GM19395 (cell line): ENCODE results near the gene ULK1.
"Not testable (repeated sequence)": the region's sequence is repeated elsewhere in the genome, so short reads cannot be mapped to it uniquely, and the experiment has no call there.

Experiments
- ATAC-seq: cut with Tn5 transposase; IDR thresholded peaks from one replicate; pipeline ENCODE4 v1.9.1; 2021; ENCODE audit warnings: mild to moderate bottlenecking, moderate library complexity; ENCODE audit not compliant: unreplicated experiment

Gene ULK1

DNA sequence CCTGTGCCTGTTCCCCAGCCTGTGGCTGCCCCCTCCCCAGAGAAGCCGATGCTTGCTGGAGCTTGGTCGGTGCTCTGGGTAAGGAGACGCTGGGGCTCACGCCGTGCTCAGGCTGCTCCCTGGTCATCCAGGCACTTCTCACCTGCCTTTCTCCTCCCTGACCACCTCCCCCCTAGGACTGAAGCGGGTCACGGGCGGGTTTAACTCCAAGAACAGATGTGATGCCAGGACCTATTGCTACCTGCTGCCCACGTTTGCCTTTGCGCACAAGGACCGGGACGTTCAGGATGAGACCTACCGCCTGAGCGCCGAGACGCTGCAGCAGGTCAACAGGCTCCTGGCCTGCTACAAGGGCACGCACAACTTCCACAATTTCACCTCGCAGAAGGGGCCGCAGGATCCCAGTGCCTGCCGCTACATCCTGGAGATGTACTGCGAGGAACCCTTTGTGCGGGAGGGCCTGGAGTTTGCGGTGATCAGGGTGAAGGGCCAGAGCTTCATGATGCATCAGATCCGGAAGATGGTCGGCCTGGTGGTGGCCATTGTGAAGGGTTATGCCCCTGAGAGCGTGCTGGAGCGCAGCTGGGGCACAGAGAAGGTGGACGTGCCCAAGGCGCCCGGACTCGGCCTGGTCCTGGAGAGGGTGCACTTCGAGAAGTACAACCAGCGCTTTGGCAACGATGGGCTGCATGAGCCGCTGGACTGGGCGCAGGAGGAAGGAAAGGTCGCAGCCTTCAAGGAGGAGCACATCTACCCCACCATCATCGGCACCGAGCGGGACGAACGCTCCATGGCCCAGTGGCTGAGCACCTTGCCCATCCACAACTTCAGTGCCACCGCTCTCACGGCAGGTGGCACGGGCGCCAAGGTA, 46.9 kb downstream of the ULK1 start:
- ATAC-seq, result no peak

DNA sequence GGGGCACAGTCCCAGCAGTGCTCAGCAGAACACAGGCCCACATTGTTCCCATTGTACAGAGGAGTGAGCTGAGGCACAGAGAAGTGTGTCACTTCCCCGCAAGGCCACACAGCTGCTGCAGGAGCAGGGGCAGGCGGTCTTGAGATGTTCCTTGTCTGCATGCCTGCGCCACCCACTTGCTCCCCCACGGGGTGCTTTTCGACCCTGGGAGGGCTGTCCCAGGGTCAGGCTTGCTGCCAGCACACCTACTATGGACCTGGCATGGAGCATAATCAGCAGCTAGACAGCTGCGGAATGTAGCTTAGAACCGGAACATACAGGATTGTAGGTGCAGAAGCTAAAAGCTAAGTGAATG, 47.5 kb downstream of the ULK1 start:
- ATAC-seq, result no peak

DNA sequence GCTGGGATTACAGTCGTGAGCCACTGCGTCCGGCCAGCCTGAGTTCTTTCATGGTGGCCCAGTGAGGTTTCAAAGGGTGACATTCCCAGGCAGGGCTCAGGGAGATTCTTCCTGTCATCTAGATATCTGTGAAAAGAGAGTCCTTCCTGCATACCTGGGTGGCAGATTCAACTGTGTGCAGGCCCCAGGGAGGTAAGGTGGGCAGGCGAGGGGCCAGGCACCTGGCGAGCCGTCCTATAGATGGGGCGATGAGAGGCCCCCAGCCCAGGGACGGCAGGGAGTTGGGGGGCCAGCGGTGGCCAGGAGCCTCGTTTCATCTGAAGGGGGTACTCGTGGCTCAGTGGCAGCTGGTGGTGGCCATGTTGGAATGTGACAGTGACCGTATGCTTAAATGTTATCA, 48.2 kb downstream of the ULK1 start:
- ATAC-seq, result no peak

DNA sequence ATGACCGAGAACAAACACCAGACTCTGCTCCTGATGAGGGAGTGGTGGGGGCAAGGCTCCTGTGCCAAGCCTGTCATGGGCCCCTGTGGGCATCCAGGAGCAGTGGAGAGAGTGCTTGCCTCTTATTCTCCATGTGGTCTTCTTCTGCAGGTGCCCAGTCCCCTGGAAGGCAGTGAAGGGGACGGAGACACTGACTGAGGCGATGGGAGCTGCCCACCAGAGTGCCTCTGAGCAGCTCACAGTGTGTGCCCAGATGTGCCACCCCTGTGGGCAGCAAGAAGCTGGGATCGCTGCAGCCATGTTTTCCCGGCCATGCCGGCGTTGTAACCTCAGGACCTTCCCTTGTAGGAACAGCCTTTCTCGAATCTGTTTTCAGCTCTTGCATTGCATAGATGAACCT, 49.0 kb downstream of the ULK1 start:
- ATAC-seq, result no peak

DNA sequence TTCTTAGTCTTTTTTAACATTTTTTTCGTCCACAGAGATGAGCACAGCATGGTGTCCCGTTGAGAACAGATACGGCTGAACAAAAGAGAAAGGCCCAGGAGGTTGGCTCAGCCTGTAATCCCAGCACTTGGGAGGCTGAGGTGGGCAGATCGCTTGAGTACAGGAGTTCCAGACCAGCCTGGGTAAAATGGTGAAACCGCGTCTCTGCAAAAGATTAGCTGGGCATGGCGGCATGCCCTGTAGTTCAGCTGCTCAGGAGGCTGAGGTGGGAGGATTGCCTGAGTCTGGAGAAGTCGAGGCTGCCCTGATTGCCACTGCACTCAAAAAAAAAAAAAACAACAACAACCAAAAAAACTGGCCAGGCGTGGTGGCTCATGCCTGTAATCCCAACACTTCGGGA, 49.5 kb downstream of the ULK1 start:
- ATAC-seq, result no peak

DNA sequence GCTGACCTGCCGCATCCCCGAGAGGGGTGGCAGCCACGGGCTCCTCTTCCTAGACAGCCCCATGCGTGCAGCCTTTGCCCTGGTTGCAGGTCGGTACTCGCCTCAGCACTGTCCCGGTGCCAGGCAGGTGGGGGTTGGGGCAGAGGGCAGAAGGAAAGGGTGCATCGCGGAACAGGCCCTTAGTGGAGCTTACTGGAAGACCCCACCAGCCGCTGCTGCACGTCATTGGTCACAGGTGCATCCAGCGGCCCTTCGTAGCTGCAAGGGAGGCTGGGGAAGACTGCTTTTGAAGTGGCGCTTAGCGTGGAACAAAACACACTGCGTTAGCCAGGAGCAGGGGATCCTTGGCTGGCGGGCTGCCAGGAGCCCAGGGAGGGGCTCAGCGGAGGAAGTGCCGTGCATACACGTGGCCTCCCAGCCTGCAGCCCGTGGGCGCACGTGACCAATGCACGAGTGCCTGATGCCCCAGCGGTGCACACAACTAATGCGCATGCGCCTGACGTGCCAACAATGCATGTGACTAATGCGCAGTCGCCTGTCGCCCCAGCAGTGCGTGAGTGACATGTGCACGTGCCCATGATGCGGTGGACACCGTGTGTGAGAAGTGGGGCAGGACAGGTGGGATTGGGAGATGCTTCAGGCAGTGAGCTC, 50.3 kb downstream of the ULK1 start:
- no peak for ATAC-seq

DNA sequence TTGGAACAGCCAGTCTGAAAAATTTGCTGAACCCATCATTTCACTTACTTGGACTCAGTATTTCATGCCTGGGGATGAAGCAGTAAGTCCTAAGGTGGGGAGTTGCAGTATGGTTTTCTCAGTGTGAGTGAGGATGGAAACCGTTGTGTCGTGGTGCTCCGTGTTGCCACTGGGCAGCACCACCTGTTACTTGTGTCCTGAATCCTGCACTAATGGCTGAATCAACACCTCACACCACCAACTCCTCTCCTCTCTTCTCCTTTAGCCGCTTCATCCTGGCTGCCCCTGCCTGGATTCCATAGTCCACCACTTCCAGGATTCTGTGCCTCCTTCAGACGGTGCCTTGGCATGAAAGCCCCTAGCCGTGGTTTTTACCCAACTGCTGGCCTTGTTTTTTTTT, 52.3 kb downstream of the ULK1 start:
- ATAC-seq, result no peak

DNA sequence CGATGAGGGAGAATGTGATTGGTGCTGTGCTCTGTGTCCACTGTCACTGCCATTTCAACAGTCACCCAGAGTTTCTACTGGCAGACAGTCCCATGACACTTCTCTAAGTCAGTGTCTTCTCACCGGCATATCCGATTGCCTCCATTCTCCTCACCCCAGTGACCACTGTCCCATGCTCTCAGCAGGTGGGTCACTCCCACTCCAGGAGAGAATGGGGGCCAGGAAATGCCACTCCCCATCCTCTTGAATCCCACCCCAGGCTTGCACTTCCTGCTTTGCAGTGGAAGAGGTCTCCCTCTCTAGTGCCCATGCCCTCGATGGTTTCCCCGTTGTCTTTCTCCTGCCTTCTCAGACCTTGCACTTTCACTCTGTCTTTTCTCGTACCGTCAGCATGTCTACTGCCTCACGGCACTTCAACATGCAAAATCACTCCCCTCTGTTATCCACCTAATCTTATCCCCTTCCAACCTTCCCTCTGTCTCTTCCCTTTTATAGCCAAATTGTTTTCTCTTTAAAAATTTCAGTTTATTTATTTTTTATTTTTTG, 53.1 kb downstream of the ULK1 start:
- no peak for ATAC-seq

DNA sequence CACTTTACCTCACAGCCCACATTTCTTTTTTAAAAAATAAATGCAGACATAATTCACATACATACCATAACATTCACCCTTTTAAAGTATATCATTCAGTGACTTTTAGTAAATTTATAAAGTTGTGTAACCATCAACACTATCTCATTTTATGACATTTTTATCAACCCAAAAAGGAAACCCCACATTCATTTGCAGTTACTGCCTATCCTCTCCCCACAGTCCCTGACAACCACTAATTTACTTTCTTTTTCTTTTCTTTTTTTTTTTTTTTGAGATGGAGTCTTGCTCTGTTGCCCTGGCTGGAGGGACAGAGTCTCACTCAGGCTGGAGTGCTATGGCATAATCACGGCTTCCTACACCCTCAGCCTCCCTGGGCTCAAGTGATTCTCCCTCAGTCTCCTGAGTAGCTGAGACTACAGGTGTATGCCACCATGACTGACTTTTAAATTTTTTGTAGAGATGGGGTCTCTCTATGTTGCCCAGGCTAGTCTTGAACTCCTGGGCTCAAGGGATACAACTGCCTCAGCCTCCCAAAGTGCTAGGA, 53.8 kb downstream of the ULK1 start:
- ATAC-seq, result no peak

DNA sequence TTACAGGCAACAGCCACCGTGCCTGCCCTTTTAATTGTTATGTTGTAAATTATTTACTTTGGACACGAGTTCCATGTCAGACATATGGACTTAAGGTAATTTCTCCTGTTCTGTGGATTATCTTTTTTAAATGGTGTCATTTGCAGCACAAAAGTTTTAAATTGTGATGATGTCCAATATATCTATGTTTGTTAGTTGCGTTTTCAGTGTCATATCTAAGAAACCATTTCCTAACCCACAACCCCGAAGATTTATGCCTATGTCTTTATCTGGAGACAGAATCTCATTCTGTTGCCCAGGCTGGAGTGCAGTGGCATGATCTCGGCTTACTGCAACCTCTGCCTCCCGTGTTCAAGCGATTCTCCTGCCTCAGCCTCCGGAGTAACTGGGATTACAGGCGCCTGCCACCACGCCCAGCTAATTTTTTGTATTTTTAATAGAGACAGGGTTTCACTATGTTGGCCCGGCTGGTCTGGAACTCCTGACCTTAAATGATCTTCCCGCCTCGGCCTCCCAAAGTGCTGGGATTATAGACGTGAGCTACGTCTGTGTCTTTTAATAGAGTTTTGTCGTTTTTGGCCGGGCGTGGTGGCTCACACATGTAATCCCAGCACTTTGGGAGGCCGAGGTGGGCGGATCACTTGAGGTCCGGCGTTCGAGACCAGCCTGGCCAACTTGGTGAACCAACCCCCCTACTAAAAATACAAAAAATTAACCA, 54.5 kb downstream of the ULK1 start:
- ATAC-seq, result not testable (repeated sequence)

DNA sequence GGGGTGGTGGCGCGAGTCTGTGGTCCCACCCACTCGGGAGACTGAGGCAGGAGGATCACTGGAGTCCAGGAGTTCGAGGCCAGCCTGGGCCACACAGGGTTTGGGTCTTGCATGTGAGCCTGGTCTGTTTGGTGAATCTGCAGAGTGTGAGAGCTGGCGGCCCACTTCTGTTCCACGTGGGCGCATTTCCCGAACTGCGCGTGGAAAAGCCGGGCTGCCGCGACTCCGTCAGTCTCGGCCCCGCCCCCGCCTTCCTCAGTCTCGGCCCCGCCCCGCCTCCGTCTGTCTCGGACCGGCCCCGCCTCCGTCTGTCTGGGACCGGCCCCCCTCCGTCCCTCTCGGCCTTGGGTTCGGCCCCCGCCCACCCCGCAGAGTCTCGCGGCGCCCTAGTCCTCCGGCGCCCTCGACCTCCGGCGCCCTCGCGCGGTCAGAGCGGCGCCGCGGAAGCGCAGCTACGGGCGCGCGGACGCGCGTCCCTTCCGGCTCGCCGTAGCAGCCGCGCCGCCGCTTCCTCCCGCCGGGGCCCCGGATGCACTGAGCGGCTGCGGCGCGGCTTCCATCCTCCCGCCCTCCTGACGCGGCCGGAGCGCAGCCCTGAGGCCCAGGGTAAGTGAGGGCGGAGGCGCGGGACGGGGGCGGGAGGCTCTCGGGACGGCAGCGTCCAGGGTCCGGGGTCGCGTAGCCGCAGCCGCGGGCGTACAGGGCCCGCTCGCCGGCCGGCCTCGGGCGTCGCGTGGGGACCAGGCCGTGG, 55.2 kb downstream of the ULK1 start, which contains the start of gene EP400:
EP400 (plus strand) TSS at position 512 of the 751 bp plus-strand sequence. CDS start 10,678 bp downstream, outside the sequence.
- ATAC-seq, result peak; percentile 78

DNA sequence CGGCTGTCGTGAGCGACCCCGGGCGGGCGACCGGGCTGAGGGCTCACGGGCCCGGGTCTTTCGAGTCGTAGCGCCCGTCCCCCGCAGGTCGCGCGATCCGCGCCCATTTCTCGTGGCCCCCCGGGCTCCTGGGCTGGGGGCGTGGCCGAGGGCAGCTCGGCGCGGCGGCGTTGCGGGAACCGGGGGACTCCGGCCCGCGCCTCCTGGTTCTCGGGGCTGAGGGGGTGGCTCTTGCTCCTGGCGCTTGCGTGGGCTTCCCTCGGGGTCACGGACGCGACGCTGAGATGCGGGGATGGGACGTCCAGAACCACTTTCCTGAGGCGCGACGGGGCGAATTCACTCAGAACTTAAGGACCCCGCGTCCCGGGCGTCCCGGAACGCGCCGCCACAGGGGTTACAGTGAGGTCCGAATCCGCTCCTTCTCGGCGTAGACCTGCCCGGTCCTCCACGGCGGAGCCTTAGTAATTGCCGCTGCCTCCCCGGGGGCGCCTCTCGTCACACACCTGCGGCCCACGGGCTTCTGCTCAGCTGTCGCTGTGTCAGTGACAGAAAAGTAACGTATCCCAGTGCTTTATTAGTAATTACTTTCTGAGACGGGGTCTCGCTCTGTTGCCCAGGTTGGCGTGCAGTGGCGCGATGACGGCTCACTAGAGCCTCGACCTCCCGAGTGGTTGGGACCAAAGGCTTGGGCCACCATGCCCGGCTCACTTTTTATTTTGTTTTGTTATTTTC, 55.9 kb downstream of the ULK1 start:
- peak; percentile 39 for ATAC-seq

DNA sequence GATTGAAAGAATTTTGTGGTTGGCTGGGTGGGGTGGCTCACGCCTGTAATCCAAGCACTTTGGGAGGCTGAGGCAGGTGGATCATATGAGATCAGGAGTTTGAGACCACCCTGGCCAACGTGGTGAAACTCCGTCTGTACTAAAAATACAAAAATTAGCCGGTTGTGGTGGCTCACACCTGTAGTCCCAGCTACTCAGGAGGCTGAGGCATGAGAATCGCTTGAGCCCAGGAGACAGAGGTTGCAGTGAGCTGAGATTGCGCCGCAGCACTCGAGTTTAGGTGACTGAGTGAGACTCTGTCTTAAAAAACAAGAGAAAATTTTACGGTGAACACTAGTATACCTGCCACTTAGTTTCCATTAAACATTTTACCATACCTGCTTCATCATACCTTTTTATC, 59.4 kb downstream of the ULK1 start:
- not testable (repeated sequence) for ATAC-seq

DNA sequence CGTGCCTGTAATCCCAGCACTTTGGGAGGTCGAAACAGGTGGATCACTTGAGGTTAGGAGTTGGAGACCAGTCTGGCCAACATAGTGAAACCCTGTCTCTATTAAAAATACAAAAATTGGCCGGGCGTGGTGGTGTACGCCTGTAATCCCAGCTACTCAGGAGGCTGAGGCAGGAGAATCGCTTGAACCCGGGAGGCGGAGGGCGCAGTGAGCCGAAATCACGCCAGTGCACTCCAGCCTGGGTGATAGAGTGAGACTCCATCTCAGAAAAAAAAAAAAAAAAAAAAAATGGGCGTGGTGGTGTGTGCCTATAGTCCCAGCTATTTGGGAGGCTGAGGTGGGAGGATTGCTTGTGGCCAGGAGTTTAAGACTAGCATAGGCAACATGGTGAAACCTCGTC, 60.0 kb downstream of the ULK1 start:
- ATAC-seq, result not testable (repeated sequence)

DNA sequence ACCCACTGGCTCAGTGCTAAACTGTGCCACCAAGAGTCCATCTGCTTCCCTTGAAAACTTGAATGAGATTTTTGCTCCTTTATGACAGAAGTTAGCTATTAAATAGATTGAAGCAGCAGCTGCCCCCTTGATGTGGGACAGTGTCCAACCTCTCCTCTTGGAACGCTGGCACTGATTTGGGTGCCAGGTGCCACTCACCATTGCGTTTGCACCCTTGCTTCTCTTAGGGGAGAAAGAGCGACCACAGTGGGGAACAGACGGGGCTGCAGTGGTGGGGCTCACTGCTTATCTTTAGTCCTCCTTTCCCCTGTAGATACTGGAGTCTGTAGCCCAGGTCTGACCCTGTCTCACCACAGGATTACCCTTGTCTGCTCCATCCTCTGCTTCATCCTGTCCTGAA, 64.7 kb downstream of the ULK1 start:
- ATAC-seq, result no peak

DNA sequence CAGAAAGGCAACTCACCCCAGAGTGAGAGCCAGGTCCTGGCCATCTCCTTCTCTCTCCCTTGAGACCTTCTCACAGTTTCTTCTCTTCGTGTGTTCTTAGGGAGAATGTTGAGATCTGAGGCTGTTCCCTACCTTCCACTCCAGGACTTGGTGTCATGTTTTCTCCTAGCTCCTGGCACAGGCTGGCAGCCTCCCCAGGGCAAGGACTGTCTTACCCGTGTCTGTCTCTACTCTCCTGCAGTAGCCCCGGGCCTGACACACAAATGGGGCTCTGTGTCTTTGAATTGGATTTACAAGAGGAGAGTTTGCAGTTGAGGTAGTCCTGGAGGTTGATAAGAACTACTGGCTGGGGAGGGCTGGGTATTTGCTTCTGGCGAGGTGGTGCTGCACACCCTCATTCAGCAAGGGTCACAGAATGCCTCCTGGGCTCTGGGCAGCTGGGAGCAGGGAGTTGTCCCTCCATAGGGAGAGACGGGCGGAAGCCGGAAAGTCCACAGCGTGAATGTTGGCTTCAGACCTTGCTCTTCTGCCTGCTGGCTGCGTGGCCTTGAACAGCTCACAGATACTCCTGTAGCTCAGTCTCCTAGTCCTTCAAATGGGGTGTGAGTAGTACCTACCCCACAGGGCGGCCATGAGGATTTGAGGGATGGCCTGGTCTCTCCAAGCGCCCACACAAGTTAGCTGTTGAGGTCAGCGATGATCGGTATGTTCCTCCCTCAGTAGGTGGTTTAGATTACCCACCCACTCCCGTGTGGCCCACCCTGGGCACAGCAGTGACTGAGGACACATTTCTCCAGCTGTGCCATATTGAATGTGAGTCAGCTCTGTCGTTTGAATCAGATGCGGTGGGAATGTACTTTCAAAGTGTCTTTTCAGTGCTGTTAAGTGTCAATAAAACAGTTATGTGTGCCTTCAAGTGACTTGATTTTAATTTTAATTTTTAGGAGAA, 65.5 kb downstream of the ULK1 start:
- no peak for ATAC-seq

DNA sequence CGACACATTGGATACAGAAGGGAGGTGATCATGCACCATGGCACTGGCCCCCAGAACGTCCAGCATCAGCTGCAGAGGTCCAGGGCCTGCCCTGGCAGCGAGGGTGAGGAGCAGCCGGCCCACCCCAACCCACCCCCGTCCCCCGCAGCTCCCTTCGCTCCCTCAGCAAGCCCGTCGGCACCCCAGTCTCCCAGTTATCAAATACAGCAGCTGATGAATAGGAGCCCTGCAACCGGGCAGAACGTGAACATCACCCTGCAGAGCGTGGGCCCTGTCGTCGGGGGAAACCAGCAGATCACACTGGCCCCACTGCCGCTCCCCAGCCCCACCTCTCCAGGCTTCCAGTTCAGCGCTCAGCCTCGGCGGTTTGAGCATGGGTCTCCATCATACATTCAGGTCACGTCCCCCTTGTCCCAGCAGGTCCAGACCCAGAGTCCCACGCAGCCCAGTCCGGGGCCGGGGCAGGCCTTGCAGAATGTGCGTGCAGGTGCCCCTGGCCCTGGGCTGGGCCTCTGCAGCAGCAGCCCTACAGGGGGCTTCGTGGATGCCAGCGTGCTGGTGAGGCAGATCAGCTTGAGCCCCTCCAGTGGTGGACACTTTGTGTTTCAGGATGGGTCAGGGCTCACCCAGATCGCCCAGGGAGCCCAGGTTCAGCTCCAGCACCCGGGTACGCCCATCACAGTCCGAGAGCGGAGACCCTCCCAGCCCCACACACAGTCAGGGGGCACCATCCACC, 66.3 kb downstream of the ULK1 start:
- not testable (repeated sequence) for ATAC-seq

DNA sequence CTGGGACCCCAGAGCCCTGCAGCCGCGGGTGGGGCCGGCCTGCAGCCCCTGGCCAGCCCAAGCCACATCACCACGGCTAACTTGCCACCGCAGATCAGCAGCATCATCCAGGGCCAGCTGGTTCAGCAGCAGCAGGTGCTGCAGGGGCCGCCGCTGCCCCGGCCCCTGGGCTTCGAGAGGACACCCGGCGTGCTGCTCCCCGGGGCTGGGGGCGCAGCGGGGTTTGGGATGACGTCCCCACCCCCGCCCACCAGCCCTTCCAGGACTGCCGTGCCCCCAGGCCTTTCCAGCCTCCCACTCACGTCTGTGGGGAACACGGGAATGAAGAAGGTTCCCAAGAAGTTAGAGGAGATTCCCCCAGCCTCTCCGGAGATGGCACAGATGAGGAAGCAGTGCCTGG, 66.9 kb downstream of the ULK1 start:
- ATAC-seq, result not testable (repeated sequence)
